Stimulated activated CD4-positive, alpha-beta T cell treated with anti-CD3 and anti-CD28 coated beads, Interleukin-15, amount 100 ng/mL, for 1 hour (primary cell): ENCODE measurements around the gene SLC12A3.

Source experiments
- DNase-seq, 2 donors: peaks; one replicate each; pipeline ENCODE4 v3.0.0-alpha.2; 2020; ENCODE audit warnings: low read depth in 1 of 2, low spot score in 1 of 2

The SLC12A3 gene

DNA sequence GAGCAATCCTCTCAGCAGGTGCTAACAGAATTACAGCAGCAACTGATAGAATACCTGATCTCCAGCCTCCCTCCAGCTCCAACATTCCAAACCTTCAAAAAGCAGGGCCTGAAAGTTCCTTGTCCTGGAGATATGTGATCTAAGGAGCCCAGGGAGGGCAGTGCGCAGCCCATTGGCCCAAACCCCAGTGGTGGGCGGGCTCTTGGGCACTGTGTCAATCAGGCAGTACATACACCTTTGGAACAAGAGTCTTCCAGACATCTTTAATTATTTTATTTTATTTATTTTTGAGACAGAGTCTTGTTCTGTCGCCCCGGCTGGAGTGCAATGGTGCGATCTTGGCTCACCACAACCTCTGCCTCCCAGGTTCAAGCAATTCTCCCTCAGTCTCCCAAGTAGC is 24.2 kb downstream of the SLC12A3 start:
- DNase-seq, result no peak

GRCh38 chr16:56891685-56892084 is 26.7 kb downstream of the SLC12A3 start:
- no peak for DNase-seq

DNA sequence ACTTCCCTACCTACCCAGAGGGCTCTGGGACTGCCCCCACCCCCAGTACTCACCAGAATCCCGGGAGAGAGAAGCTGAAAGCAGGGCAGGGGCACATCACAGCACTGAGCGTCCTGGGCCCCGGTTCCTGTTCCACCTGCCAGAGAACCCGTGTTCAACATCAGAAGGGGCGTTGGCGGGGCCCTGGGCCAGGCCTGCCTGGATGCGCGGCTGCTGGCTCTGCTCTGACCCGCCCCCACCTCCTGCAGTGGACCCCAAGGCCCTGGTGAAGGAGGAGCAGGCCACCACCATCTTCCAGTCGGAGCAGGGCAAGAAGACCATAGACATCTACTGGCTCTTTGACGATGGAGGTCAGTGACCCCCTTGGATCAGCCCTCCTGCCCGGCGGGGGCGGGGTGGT is 27.7 kb downstream of the SLC12A3 start:
- no peak for DNase-seq

- no peak for DNase-seq
These were observed 29.4 kb downstream of the SLC12A3 start for GRCh38 chr16:56894331-56894917.

GRCh38 chr16:56895813-56896212 is 30.8 kb downstream of the SLC12A3 start:
- DNase-seq, result no peak

- no peak for DNase-seq
These were observed 31.2 kb downstream of the SLC12A3 start for GRCh38 chr16:56896244-56896643.

DNA sequence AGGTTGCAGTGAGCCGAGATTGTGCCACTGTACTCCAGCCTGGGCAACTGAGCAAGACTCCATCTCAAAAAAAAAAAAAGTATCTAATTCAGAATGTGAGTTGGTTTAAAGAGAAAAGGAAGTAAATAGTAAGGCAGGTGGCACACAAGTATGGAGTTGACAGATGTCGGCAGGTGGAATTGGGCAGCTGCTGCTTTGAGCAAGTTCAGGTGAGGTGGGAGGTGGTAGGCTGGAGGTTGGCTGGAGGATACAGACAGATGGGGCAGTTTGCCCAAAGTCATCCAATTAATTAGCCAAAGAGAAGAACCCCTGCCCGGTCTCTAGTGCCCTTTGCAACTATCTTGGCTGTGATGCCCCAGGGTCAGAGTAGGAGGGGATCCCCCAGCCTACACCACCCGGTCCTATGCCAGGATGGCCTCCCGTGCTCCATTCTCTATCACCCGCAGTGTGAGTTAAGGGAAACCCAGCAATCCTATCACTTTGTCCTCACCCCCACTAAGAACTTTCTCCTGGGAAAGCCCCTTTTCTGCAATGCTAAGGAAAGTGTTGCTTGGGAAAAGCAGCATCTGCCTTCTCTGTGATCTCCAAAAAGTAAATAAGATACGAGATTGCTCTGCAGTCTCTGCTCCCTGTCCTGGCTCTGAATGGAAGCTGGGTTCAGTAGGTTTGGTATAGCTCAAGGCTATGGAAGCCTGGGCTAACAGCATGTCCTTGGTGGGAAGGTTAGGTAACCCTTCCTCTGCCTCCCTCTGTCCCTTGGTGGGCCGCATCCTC is 32.2 kb downstream of the SLC12A3 start:
- DNase-seq, result no peak

GRCh38 chr16:56898847-56899246 is 33.8 kb downstream of the SLC12A3 start:
- no peak for DNase-seq

- DNase-seq, result no peak
These were observed 38.9 kb downstream of the SLC12A3 start for GRCh38 chr16:56903866-56904265.

DNA sequence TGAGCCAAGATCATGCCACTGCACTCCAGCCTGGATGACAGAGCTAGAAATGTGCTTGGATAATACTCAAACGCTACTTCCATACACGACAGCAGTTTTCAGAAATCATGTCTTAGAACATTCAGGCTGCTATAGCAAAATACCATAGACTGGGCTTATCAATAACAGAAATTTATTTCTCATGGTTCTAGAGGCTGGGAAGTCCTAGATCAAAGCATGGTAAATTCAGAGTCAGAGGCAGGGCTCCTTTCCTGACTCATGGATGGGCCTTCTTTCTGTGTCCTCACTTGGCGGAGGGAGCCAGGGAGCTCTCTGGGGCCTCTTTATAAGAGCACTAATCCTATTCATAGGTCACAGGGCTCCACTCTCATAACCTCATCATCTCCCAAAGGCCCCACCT is 42.4 kb downstream of the SLC12A3 start:
- no peak for DNase-seq

DNA sequence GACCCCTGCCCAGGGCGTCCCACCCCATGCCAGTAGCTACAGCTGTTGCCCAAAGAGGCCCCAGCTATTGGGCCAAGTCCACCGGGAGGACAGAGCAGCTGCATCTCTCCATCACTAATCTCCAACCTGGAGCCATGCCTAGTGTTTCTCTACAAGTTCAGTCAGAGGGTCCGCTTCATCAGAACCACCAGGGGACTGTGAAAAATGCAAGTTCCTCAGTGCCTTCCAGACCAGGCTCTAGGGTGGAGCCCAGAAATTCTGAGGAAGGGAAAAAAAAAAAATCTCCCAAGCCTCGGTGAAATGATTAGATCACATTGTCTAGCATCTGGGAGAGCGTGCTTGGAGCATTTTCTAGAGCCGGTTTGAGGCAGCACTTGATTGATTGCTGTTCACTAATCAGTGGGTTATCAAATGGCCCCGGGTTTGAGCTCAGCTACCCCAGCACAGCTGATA is 44.5 kb downstream of the SLC12A3 start:
- no peak for DNase-seq

GRCh38 chr16:56910112-56910511 is 45.1 kb downstream of the SLC12A3 start:
- no peak for DNase-seq

- no peak for DNase-seq
These were observed 45.9 kb downstream of the SLC12A3 start for GRCh38 chr16:56910654-56911539.

GRCh38 chr16:56911771-56912571 is 47.0 kb downstream of the SLC12A3 start:
- no peak for DNase-seq

DNA sequence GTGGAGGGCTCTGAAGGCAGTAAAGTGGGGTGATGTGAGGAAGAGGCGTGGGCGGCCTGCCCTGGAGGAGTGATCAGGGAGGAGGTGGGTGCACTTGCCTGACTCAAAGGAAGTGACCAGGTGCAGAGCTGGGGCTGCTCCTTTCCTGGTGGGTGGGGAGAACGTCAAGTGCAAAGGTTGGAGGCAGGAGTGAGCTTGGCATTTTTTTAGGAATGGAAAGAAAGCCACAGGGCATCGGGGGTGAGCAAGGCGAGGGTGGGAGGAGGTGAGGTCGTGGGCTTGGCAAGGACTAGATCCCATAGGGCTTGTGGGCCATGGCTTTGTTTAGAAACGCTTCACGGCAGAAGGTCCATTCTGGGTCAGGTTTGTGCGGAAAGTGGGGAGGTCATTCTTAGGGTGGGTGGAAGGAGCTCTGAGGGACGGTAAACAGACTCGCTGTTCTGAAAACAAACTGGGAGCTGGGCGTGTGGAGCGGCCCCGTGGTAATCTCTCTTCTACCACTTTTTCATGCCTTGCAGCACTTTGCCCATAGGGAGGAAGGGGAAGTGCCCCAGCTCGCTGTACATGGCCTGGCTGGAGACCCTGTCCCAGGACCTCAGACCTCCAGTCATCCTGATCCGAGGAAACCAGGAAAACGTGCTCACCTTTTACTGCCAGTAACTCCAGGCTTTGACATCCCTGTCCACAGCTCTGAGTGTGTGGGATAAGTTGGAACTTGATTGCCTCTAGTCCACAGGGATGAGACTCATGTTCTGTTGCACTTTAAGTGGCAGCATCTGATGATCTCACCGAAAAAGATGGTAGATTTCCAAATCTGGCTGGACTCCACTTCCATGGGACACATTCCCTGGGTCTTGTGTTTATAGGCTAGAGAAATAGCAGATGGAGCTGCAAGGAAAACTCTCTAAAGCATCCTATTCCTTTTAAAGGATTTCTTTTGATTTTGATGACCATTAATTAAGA is 48.0 kb downstream of the SLC12A3 start:
- DNase-seq, result no peak

- DNase-seq, result no peak
These were observed 49.9 kb downstream of the SLC12A3 start for GRCh38 chr16:56914896-56915295.

DNA sequence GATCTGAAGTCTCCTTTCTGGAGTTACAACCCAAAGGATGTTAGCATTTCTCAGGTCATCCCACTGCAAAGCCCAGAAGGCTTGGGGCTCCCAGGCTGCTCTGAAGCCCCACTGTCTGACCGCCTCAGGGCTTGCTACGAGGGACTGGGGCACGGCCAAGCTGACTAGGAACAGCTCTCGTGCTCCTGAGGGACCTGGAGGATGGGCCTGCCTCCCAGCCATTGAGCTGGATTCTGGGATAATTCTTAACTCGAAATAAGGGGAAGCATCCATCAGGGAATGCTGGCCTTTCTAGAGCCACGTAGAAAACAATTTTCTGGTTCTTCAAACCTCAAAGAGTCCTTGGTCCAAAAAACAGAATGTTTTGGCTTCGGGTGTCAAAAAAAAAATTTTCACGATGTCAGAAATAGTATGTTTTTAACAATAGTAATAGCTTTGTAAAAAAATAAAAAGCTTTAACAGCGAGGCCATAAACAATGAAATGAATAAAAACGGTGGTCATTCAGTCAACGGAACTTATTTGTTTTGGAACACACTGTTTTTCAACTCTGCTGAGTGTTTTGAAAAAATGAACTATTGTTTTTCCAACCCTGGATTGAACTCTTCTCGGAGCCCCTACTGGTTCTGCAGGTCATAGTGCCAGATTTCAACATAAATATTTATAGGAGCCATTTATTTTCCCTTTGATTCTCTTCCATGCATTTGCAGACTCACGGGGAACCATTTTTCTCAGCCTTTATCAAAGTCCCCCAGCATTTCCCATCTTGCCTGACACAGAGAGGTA is 50.5 kb downstream of the SLC12A3 start:
- no peak for DNase-seq

DNA sequence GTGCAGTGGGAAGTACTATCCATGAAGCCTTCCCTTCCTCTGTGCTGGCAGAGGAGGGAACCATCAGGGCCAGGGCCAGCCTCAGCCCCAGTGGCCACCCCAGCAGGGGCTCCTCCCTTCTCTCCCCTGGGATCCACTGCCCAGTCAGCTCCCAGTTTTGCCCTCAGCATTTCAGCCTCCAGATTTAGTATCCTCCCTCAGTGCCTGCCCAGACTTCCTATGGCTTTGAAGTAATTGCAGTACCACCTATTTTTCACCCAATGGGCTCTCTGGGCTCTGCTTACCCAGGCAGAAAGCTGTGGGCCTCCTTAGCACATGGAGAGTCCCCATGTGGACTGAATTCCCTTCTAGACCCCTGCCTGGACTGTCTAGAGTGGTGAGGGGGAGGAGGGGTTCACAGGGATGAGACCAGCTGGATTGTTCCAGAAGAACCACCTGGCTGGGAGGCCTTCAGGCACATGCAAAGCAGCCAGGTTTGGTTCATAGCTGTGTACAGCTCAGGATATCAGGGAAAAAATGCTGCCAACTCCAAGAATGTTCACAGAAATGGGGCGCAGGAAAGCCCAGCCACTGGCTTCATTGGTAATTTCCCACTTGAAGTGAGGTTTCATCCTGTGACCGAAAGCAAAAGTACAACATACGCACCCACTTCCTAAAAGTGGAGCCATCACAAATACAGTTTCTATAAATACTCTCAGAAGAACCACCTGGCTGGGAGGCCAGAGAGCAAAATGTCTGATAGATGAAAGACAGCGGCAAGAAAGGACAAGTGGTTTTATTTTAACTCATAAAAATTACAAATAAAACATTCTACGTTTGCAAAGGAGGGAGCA is 51.8 kb downstream of the SLC12A3 start:
- no peak for DNase-seq
